K562 (cell line): Measurements from ENCODE around the gene ENO2. TPM values are rescaled to one million over a fixed set of nuclear protein-coding genes. Genes with fewer than 3 reads are reported as not detected.

Experiments used
- ERF ChIP-seq: fragments of 450-650 bp; formaldehyde crosslinking; IDR thresholded peaks from 2 replicates; pipeline ENCODE4 v1.4.0; 2020; ENCODE audit warnings: mild to moderate bottlenecking, mixed read lengths
- FOXJ3 ChIP-seq: sonication (generic); formaldehyde crosslinking; IDR thresholded peaks from 2 replicates; pipeline ENCODE4 v1.4.0; 2020; ENCODE audit warnings: mild to moderate bottlenecking, missing genetic modification reagents
- HCFC1 ChIP-seq: IDR thresholded peaks from 2 replicates; pipeline ENCODE4 v1.6.1; 2012; ENCODE audit warnings: low read depth, low read length, improper control_type of control experiment
- HMBOX1 ChIP-seq: sonication (generic); IDR thresholded peaks from 2 replicates; pipeline ENCODE4 v1.6.1; 2016
- HOXB6 ChIP-seq: fragments of 250-450 bp; sonication (Bioruptor Pico); IDR thresholded peaks from 2 replicates; pipeline ENCODE4 v1.5.1; 2022; ENCODE audit warnings: mild to moderate bottlenecking, borderline replicate concordance
- ILF3 ChIP-seq: fragments of 450-650 bp; IDR thresholded peaks from 2 replicates; pipeline ENCODE4 v1.6.1; 2018; ENCODE audit warnings: antibody characterized with exemption, mild to moderate bottlenecking, moderate library complexity, borderline replicate concordance
- KHSRP ChIP-seq: fragments of 450-650 bp; IDR thresholded peaks from 2 replicates; pipeline ENCODE4 v1.6.1; 2017
- NONO ChIP-seq, 2 experiments: fragments of 200-400 bp in 1 of 2; fragments of 450-650 bp in 1 of 2; formaldehyde crosslinking in 1 of 2; IDR thresholded peaks; 2 replicates each; pipeline ENCODE4 v1.6.1; 2017; ENCODE audit warnings: low read depth in 2 of 2, mild to moderate bottlenecking in 2 of 2, moderate library complexity in 2 of 2, low read length in 1 of 2
- POLR2B ChIP-seq: fragments of 450-650 bp; IDR thresholded peaks from 2 replicates; pipeline ENCODE4 v1.6.1; 2018; ENCODE audit warnings: low read depth; ENCODE audit not compliant: partially characterized antibody
- RUNX1 ChIP-seq: sonication (generic); IDR thresholded peaks from 2 replicates; pipeline ENCODE4 v1.6.1; 2016; ENCODE audit warnings: antibody characterized with exemption, low read depth
- SFPQ ChIP-seq: fragments of 200-400 bp; formaldehyde crosslinking; IDR thresholded peaks from 2 replicates; pipeline ENCODE4 v1.6.1; 2017; ENCODE audit warnings: mild to moderate bottlenecking, low read depth, low read length, moderate library complexity
- SIN3B ChIP-seq: fragments of 450-650 bp; IDR thresholded peaks from 2 replicates; pipeline ENCODE4 v1.6.1; 2017; ENCODE audit warnings: low read depth, mild to moderate bottlenecking, moderate library complexity
- TBP ChIP-seq: optimal IDR thresholded peaks from 2 replicates; pipeline ENCODE3; 2011; ENCODE audit warnings: low read depth, low read length, improper control_type of control experiment
- ZFP91 ChIP-seq: sonication (generic); formaldehyde crosslinking; IDR thresholded peaks from 2 replicates; pipeline ENCODE4 v1.8.0; 2022; ENCODE audit warnings: mild to moderate bottlenecking, missing genetic modification reagents
- ZNF165 ChIP-seq: fragments of 250-450 bp; sonication (Bioruptor Pico); IDR thresholded peaks from 2 replicates; pipeline ENCODE4 v1.4.0; 2020; ENCODE audit warnings: borderline replicate concordance
- ZNF395 ChIP-seq: fragments of 200-800 bp; sonication (Bioruptor generic); IDR thresholded peaks from 2 replicates; pipeline ENCODE4 v1.6.1; 2017; ENCODE audit warnings: missing genetic modification characterization, missing compliant biosample characterization
- ZNF445 ChIP-seq: fragments of 250-450 bp; sonication (Bioruptor Pico); IDR thresholded peaks from 2 replicates; pipeline ENCODE4 v1.4.0; 2020; ENCODE audit warnings: low read depth, mild to moderate bottlenecking, moderate library complexity
- polyA plus RNA-seq, 8 experiments: library from polyadenylated mRNA; depleted of rRNA in 4 of 8; stranded (reverse) in 5 of 8; unstranded in 3 of 8; fragments of >200 nt; fragmentation: Nextera tagmentation in 2 of 8; fragmentation: Illumina TruSeq in 1 of 8; extraction: Ambion mirVana in 2 of 8; extraction: Trizol in 1 of 8; gene quantifications; 2 replicates each; pipeline versions ENCODE4 v1.2.1 to v1.2.3, GENCODE V29; 2011 to 2014; ENCODE audit warnings: inconsistent platforms in 1 of 8, missing spikeins in 1 of 8
- total RNA-seq, 7 experiments: library from RNA; depleted of rRNA in 6 of 7; stranded (reverse); fragments of >200 nt in 6 of 7; fragmentation: Illumina TruSeq in 2 of 7; extraction: Trizol in 2 of 7; gene quantifications; 2 replicates each; pipeline versions ENCODE4 v1.2.1 to v1.2.3, GENCODE V29; 2011 to 2021; ENCODE audit warnings: low replicate concordance in 1 of 7
- TF ChIP-seq, protein P1 (sequence below): fragments of 250-450 bp; sonication (Bioruptor Pico); IDR thresholded peaks from 2 replicates; pipeline ENCODE4 v1.8.0; 2021; ENCODE audit warnings: moderate library complexity, mild to moderate bottlenecking, inconsistent platforms
- TF ChIP-seq, protein P2 (sequence below): fragments of 250-450 bp; sonication (Bioruptor Pico); IDR thresholded peaks from 2 replicates; pipeline ENCODE4 v1.5.0; 2020; ENCODE audit warnings: mild to moderate bottlenecking
- TF ChIP-seq, protein P3 (sequence below): IDR thresholded peaks from 2 replicates; pipeline ENCODE4 v1.6.1; 2014; ENCODE audit warnings: antibody characterized with exemption

Gene ENO2
- total and polyA plus RNA-seq, 9 of the 15 experiments (the other 6 are each of a cell fraction or from before 2014, with no cell fraction given), result 10.9 to 43.3 (median 21.0) TPM

DNA sequence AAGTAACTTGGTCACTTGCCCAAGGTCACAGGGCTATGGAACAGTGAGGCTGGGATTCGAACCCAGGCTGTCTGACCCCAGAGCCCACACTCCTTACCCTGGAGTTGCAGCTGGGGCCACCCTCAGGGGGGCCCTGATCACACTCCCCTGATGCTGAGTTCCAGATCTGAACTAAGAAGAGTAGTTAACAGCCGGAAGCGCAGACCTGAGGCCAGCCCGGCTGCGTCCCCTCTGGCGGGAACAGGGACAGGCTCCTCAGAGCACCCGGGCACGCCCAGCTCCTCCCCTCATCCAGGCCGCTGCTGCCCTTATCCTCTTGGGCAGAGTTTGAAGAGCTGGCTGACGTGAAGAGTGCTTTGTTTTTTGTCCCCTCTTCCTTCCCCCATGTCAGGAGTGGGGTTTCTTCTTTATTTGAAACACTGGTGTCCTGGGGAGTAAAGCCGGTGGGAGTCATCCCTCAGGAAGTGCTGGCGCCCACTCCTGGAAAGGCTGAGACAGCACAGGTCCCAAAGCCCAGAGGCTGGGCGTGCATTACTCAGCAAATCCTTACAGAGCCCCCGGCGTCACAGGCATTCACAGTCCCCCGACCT, 47.4 kb downstream of the ENO2 start (continued):
- no peak for TF ChIP-seq RUNX1
- TF ChIP-seq ILF3, result no peak
- no peak; the same call in none of the 2 replicates for TF ChIP-seq HCFC1
- TF ChIP-seq ZFP91 (CRISPR knock-in tag), result no peak
- TF ChIP-seq HOXB6 (CRISPR knock-in tag), result no peak
- TF ChIP-seq, protein P1, sequence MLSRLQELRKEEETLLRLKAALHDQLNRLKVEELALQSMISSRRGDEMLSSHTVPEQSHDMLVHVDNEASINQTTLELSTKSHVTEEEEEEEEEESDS (CRISPR knock-in tag), result no peak
- peak; percentile 67 for TF ChIP-seq TBP
- no peak for TF ChIP-seq ZNF165 (CRISPR knock-in tag)
- TF ChIP-seq FOXJ3, result no peak
- no peak for TF ChIP-seq ZNF445 (CRISPR knock-in tag)
- no peak for TF ChIP-seq HMBOX1
- TF ChIP-seq NONO (IDR thresholded peaks at IDR 0.05; ENCODE audit: low read depth in 2 of 2, low read length in 1 of 2), result no peak
- TF ChIP-seq, protein P2, sequence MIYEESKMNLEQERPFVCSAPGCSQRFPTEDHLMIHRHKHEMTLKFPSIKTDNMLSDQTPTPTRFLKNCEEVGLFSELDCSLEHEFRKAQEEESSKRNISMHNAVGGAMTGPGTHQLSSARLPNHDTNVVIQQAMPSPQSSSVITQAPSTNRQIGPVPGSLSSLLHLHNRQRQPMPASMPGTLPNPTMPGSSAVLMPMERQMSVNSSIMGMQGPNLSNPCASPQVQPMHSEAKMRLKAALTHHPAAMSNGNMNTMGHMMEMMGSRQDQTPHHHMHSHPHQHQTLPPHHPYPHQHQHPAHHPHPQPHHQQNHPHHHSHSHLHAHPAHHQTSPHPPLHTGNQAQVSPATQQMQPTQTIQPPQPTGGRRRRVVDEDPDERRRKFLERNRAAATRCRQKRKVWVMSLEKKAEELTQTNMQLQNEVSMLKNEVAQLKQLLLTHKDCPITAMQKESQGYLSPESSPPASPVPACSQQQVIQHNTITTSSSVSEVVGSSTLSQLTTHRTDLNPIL (CRISPR knock-in tag), result no peak
- peak; percentile 63 for TF ChIP-seq POLR2B
- no peak; the same call in 1 of the 2 replicates for TF ChIP-seq ZNF395 (CRISPR knock-in tag)
- TF ChIP-seq SFPQ, result no peak
- no peak for TF ChIP-seq KHSRP
- TF ChIP-seq ERF (CRISPR knock-in tag), result no peak
- no peak for TF ChIP-seq SIN3B
- TF ChIP-seq, protein P3, sequence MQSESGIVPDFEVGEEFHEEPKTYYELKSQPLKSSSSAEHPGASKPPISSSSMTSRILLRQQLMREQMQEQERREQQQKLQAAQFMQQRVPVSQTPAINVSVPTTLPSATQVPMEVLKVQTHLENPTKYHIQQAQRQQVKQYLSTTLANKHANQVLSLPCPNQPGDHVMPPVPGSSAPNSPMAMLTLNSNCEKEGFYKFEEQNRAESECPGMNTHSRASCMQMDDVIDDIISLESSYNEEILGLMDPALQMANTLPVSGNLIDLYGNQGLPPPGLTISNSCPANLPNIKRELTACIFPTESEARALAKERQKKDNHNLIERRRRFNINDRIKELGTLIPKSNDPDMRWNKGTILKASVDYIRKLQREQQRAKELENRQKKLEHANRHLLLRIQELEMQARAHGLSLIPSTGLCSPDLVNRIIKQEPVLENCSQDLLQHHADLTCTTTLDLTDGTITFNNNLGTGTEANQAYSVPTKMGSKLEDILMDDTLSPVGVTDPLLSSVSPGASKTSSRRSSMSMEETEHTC, result no peak
